Ureter (tissue), 1 donor: ENCODE results near the gene CHMP2B. TPM values are rescaled to one million over a fixed set of nuclear protein-coding genes. Genes with fewer than 3 reads are reported as not detected.

Source experiments
- DNase-seq: peaks from one replicate; pipeline ENCODE4 v3.0.0-alpha.2; 2020; ENCODE audit warnings: low spot score
- total RNA-seq: library from RNA; stranded (reverse); gene quantifications from one replicate; pipeline ENCODE4 v1.2.4, GENCODE V29; 2023
- donor health status: DM: yes; HTN: yes; CAD: no.

CHMP2B gene, protein sequence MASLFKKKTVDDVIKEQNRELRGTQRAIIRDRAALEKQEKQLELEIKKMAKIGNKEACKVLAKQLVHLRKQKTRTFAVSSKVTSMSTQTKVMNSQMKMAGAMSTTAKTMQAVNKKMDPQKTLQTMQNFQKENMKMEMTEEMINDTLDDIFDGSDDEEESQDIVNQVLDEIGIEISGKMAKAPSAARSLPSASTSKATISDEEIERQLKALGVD
- total RNA-seq: 49.7 TPM

DNA sequence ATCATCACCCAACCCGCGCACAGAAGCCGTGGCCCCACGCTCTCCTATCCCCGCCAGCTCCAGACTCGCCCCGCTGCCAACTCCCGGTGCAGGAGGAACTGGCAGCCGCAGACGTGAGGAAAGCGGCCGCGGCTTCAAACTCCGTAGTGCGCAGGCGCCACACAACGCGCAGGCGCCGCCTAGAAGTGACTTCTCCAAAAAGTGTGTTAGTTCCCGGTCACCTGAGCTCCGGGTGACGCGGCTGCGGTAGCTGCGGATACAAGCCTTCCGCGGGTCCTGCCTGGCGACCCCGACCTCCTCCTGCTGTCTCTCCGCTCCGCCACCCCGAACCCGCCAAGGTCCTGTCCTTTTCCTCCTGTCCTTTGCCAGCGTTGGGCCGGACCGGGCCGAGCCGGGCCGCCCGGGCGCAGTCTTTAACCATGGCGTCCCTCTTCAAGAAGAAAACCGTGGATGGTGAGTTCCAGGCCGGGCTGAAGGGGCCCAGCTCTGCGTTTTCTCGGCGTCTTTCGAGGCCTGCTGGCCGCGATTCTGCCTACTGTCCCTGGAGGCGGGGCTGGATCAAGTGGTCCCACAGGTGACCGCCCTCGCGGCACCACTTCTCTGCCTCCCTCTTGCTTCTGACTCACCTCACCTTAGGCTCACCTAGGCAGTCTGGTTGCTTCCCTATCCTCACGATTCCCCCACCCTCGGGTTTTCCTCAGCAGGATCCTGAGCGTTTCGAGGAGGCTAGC, at the start of gene CHMP2B:
Gene CHMP2B, plus strand, starts transcription at position 206 of the 731 bp plus-strand sequence. Its CDS starts 214 bp downstream, at position 420.
- peak; percentile 95 for DNase-seq

DNA sequence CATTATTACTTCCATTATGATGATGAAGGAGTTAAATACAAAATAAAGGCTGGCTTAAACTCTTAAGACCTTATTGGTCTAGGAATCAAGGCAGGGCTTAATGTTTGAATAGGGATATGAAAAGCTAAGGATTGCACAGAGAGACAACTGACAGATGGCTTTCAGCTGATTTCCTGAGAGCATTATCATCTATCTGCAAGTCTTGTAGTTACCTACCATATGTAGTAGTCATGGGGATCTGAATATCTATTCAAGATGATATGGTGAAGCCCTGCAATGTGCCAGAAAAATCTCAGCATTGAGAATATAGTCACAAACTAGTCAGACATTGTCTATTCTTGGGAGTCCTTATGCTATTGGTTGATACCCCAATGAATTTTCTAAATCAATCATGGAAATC, 47.5 kb upstream of the CHMP2B start:
- DNase-seq: no peak

DNA sequence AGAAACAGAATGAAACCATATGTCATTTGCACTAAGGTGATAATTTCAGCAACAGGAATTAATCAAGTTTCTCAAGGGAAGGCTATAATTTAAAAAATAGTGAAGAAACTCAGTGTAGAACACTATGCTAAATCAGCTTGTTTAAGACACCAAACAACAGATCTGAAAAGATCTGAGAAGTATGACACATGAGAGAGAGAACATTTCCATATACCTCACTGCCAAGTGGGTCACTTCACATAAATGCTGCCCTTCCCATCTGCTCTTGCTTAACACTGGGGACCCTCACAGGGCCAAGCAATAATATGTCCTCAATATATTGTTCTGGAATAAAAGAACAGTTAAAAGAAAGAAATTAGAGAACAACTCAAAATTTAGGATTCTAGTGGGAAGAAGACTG, 45.6 kb upstream of the CHMP2B start:
- no peak for DNase-seq

DNA sequence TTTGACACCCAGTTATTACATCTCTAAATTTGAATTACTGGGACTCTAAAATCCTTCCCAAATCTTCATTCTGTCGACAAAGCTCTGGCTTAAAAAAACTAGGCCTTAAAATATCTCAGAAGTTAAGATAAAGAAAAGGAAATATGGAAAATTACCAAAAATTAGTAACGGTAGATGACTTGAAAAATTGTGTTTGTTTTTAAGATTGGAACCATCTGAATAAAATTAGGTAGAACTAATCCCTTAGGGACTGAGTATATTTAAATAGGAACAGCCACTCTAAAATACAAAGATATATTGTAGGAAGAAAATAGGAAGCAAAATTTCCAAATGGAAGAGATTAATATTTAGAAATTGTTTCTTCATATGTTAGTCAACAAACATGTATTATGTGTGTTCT, 45.1 kb upstream of the CHMP2B start:
- DNase-seq: no peak

DNA sequence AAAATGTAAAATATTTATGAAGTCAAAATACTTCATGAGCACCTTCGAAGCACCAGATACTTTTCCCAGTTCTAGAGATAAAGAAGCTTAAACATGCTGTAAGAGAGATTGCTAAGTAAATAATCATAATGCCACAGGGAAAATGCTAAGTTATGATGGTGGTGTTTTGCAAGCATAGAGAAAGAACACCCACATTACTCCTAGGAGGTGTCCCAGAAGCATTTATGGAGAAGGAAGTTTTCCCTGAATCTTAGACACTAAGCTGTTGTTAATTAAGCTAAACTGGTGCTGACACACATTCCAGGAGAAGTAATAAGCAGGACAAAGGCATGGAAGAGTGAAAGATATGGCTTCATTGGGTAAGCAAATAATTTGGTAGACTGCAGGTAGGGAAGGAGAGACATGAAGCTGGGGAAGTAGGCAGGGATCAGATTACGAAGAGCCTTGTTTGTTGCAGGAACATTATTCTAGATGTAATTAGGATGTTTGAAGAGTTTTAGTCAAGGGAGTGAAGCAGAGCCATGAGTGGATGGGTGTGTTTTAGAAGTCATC, 40.4 kb upstream of the CHMP2B start:
- DNase-seq: no peak

DNA sequence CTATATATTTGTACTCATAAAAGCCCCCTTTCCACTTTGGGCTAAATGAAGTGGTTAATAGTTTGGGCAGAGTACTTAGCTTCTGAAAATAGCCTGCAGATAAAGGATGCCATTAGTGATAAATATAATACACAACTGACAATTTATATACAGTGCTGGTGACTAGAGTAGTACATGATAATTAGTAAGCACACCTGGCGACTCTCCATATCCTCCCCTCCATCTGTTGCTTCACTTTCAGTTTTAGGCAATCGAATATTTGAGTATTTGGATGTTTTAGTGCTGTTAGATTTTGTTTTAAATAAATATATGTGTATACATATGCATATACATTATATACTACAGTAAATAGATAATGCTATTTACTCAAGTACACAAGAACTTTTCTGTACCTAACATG, 35.9 kb upstream of the CHMP2B start:
- DNase-seq: no peak

DNA sequence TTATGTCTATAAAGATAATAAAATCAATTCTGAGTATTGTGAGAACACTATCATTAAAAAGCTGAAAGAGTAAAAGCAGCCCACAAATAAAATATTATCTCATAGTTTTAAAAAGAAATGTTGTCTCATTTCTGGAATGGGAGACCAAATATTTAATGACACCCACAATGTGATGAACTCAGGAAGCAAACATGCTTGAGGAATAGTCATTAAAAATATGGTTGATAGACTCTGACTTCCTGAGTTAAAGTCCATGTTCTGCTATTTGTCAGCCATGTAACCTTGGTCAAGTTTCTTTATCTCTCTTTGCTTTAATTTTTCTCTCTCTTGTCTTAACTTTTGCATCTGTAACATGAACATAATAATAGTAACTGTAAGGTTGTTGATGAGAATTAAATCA, 35.5 kb upstream of the CHMP2B start:
- DNase-seq: no peak

DNA sequence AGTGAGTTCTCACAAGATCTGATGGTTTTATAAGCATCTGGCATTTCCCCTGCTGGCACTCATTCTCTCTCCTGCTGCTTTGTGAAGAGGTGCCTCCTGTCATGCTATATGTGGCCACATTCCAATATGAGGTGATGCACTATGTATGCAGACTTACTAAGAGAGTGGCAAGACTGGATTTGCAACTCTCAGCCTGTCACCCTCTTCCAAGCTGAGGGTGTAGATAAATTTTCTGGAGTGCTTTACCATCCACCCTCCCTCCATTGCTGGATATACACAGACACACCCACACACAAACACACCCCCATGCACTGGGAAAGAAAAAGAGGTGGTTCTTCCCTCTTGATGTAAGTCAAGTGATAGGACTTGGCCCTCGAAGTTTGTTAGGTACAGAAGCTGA, 30.2 kb upstream of the CHMP2B start:
- no peak for DNase-seq

DNA sequence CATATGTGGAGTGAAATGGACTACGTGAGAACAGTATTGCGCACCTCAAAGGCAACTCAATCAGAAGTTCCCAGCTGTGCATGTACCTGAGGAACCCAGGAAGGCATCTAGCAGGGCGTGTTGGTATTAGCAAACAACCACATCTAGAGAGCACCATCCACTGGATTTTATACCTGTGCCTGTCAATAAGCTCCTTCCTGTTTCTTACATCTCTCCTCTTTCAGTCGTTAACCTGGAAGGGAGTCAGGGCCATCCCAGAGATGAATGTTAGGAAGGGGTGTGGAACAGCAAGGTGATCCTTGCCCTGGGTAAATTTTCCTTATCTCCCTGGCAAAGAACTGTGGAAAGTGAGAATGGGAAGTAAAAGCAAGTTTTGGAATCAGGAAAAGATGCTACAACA, 29.6 kb upstream of the CHMP2B start:
- DNase-seq: no peak

DNA sequence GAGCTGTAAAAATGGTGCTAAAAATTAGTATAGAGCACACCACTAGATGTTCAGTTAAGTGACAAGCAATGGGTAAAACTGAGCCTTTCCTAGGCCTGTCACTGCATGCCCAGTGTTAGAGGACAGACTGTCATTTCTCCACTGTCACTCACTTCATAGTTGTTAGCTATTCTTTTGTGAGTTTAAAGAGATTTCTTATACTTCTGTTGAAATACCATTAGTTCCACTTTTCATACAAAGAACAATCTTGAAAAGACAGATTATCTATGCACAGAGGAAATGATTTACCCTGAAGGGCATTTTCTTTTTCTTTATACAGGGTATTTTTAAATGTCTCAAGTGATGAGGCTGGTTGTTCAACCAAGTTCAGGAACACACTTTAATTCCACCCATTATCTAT, 28.3 kb upstream of the CHMP2B start:
- no peak for DNase-seq

DNA sequence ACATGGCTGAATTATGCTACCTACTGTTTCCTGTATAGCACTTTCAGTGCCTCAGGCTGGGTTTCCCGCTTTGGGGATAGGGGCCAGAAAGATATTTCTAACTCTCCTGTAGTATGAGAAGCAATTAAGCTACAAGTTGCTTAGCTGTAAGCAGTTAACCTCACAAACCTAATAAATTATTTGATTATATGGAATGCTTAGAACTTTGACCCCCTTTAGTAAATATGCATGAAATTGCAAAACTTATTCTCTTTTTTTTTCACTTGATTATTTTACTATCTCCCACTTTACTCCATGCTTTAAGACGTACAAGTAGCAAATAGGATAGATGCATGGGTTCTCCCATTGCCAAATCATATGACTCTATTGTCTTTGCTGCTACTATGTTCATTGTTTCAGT, 27.5 kb upstream of the CHMP2B start:
- DNase-seq: no peak

DNA sequence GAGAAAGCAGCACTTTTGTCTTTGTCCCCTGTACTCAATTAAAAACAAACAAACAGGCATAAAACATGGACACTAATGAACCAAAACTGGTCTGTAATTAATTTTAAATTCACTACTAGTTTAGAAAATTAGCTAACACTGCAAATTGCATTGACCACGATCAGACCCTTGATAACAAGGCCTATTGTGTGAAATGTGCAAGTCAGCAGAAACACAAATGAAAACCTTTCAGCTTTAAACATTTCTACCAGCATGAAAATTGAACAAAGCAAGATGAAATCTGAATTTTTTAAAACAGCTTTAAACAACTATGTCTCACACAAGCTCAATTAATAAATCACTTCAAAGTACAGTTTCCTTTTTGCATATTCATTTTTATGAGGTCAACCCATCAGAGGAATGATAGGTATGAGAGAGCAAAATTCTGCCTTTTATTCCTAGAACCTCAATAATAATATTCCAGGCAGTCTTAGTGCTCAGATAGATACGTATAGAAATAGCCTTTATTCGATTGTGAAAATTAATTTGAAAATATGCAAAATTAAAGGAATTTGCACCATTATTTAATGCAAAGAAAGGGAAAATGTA, 27.0 kb upstream of the CHMP2B start:
- DNase-seq: no peak

DNA sequence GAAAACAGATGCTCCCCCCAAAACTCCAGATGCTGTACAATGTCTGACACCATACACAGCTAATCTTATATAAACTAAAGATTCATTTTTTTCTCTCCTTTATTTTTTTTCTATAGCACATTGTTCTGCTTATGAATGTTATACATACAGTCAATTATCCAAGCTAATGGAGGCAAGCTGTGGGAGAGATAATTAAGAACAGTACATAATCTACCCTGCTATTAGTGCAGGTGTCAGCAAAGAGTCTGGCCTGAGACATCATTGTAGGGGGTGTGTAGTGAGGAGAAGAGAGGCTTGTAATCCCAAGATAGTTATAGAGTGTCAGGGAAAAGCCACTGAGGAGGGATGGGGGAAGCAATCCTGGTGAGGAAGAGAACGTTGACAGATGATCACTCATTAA, 25.4 kb upstream of the CHMP2B start:
- DNase-seq: no peak

DNA sequence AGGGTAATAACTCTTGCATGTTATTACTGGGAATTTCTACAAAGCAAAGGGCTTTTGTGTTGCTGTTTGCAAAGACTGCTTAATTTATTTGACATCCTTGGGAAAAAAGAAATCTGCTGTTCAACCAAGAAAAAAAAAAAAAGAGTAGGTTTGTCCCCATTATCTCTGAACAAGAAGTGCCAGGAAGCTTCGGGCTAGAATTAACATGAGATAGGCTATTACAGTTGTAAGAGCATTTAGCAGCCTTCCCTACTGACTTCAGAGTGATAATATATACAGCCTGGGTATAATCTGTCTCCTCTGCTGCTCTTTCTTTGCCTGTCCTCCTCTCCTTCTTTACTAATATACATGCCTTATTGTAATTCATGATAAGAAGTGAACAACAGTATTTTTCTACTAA, 23.3 kb upstream of the CHMP2B start:
- DNase-seq: no peak

DNA sequence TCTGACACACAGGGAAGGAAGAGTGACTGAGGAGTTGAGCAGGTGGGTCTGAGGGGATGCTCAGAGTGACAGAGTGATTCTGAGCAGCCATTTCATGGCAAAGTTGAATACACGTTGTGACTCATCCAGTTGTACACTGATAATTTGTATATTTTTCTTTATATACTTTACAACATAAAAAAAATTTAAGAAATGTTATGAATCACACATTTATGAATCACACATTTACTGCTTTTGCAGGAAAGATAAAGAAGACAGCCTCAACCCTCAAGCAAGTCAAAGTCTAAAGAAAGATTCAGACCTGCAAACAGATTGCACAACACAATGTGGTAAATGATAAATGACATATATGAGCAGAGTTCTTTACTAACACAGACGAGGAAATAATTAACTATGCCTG, 21.0 kb upstream of the CHMP2B start:
- DNase-seq: no peak

DNA sequence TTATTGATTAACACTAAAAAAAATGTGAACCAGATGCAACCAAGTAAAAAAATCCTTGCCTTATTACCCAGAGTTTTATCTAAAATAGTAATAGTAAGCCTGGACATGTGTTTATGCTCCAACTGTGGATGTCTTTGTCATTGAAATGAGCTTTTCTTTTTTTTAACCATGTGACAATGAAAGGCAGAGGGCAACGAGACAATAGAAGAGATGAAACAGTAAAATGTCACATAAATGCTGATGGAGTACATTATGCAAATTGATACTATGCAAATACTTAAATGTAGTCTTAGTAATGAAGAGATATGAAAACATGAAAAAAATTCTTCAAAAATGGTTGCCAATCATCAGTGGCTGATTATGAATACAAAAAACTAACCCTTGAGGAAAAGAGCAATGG, 20.5 kb upstream of the CHMP2B start:
- DNase-seq: no peak

DNA sequence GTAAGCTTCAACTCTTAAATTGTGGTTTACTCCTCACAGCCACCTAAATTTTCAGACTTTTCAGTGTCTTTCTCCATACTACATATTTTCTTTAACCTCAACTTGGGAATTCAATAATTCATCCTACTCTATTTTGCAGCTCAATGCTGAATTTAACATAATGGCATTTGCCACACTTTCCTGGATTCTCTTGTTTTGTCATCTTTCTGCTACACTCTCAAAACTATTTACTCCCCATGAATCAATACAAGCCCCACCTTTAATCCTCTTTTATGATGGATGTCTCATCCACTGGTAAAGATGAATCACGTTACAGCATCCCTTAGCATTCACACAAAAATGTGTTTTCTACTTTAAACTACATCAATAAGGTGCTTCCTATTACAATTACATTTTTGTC, 19.6 kb upstream of the CHMP2B start:
- no peak for DNase-seq

DNA sequence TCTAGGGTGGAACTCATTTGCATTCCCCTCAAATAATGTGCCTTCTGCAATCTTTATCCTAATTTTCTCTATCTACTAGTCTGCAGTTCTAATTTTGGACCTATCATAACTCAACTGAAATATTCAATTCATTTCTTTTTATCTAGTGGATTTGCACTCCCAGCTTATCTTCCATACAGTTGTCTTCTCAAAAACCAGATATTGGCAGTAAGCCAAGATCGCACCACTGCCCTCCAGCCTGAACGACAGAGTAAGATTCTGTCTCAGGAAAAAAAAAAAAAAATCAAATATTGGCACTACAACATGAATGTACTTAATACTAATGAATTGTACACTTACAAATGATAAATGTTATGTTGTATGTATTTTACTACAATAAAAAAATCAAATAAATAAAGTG, 18.0 kb upstream of the CHMP2B start:
- no peak for DNase-seq

DNA sequence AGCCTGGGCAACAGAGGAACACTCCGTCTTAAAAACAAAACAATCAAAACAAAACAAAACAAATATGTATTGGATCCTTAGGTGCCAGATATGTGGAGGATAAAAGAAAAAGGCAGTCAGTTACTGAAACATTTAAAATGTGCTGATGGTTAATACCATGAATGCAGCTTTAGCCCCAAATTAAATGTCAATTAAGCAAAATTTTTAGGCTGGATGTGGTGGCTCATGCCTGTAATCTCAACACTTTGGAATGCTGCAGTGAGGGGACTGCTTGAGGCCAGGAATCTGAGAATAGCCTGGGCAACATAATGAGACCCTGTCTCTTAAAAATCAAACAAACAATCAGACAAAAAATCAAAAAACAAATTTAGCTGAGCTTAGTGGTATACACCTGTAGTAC, 8.5 kb upstream of the CHMP2B start:
- no peak for DNase-seq

DNA sequence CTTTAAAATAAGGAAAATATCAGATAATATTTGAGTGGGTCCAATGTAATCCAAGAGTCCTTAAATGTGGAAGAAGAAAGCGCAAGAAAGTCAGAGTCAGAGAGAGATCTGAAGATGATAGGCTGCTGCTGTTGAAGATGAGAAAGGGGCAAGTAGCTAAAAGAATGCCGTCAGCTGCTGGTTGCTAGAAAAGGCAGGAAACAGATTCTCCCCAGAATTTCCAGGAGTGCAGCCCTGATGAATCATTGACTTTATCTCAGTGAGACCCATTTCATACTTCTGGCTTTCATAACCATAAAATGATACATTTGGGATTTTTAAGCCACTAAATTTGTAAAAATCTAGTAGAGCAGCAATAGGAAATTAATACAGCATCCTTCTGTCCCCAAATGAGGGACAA, 7.5 kb upstream of the CHMP2B start:
- DNase-seq: no peak

DNA sequence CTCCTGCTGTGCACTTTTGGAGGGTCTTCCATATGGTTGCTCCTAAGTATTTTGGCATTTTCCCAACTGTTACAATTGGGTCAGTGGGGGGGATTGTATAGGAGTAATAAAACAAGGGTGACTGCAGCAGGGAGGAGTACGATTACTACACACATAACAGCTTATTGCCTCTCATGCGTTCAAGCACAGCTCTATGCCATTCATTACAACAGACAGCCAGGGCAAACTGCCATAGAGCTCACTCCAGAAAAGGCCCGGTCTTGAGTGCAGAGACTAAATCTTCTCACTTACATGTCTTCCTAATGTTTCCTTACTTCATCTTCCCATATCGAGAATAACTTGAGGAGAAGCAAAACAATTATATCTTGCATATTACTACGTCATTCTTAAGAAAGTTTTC, 1.4 kb upstream of the CHMP2B start:
- DNase-seq: no peak

DNA sequence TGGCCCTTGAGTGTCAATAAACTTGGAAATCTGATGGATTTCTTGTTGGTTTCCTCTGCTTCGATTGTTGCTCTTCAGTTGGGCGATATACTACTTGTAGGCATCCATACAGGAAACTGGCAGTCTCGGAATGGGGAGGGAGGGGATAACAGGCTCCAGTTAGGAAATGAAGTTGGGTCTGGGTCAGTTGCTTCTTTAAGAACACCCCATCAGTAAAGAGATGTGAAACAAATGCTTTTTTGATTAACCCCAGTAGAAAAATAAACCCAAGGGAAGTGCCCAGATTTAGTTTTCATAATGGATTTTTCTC, 681 bp downstream of the CHMP2B start:
- no peak for DNase-seq

DNA sequence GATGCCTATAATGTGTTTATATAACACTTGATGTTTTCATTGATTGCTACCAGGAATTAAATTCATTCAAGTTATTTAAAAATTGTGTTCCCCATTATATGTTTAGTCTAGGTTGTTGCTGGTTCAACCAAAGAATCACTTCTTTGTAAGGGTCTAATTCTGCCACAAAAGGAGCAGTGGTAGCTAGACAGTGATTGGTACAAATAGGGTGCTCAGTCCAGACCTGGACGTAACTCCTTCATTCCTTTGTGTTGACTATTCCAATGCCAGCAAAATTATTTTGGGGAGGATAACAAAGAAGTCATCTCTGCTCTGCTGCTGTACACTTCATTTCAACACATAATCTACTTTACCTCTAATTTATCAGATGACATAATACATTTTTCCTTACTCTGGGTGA, 1.2 kb downstream of the CHMP2B start:
- DNase-seq: no peak
